ENCODE measurements around the gene HEXD. TPM values are rescaled to one million over a fixed set of nuclear protein-coding genes. Genes with fewer than 3 reads are reported as not detected.
A peak's percentile ranks its signal among the peaks of the same experiment; 100 is the strongest.

HEXD gene
- 20.6 and 24.2 TPM in 2 replicates for total RNA-seq (2021; fragmentation: NEBNext Ultra II Directional; extraction: Animal tissue kit (Norgen Biotek cat#: 25700))
- polyA plus RNA-seq (2011; rRNA removed) = 21.8 and 33.7 TPM in 2 replicates
- polyA plus RNA-seq (2011; cell fraction: cytosol; rRNA removed) = 41.2 TPM
- 187 TPM for polyA plus RNA-seq (2011; cell fraction: nucleus; rRNA removed)
- polyA plus RNA-seq (2012, experiment 1 of 2) = 15.9 to 26.9 TPM (median 22.1 TPM) in 4 replicates
- 13.8 TPM for polyA plus RNA-seq (2012, experiment 2 of 2)
- polyA plus RNA-seq (2013, experiment 1 of 2) = 16.1 TPM
- 12.2 TPM for polyA plus RNA-seq (2013, experiment 2 of 2)
- 13.2 and 13.6 TPM in 2 replicates for polyA minus RNA-seq (2011; rRNA and poly(A)+ RNA removed)
- 12.3 TPM for polyA minus RNA-seq (2011; cell fraction: cytosol; rRNA and poly(A)+ RNA removed)
- polyA minus RNA-seq (2011; cell fraction: nucleus; rRNA and poly(A)+ RNA removed) = 28.0 TPM
- long read RNA-seq, experiment 1, partial matches to known transcripts = 4 of 11 reads
- long read RNA-seq, experiment 1, other reads (novel, unspliced or antisense) = 6 of 11 reads
- long read RNA-seq, experiment 2 = 0 reads

DNA sequence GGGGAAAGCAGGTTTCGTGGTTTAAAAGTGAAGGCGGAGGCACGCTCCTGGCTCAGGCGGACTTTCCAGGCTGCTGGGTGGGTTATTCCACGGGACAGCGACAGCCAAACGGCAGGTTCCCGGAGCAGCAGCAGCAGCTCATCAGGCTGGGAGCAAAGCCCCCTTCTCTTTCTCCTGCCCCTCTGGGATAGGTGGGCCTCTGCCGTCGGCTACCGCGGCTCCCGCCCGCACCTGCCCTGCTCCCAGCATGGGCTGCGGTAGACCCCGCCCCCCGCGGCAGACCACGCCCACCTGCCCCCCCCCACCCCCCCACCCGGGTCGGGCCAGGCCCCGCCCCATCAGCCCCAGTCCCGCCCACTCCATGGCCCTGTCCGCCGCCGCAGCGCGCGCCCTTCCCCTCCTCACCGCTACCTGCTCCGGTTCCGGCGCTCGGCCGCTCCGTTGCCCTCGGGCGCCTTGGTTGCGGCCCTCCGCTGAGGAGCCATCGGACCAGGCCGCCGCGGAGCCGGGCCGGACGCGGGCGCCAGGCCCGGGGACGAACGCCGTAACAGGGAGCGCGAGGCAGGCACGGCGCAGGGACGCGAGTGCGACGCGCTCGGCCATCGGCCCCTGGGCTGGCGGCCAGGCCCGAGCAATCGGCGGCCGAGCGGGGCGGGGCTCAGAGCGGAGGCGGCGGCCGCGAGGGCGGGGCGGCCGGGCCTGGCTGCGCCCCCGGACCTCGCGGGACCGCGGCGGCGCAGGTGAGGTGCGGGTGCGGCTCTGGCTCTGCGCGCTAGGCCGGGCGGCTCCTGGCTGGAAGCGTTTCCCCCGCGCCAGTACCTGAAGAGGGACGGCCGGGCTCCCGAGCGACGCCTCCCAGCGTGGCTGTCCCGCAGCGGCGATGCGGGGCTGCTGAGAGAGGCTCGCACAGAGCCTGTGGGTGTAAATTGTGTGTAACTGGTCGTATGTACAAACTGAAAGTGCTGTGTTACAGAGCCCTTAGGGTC lies at the start of gene HEXD, which contains the start of gene OGFOD3:
Gene HEXD, plus strand, starts transcription at position 347 of the 986 bp plus-strand sequence. CDS start 1,453 bp downstream, outside the sequence.
Gene OGFOD3, minus strand, starts transcription at position 586 of the 986 bp plus-strand sequence. Its CDS starts 101 bp downstream, at position 485.
- Histone ChIP-seq H2BK20ac (ENCODE audit: low read length) (no peak within 1 kb of the TSS), H2AFZ (ENCODE audit: low read length) (peak within 1 kb of the TSS; percentile 92), H3K36me3 (ENCODE audit: control insufficient read depth in 2 of 4, insufficient read depth in 4 of 4, low read length in 3 of 4) (peaks cover 0 to 2% (median 0%) of the 10 kb centered on the region in 4 experiments; a peak in 1 of 8 replicates), H3K79me2 (ENCODE audit: control insufficient read depth in 1 of 2, insufficient read depth in 2 of 2, low read length in 2 of 2) (no peaks in the 10 kb centered on the region), H4K91ac (replicated peaks; ENCODE audit: insufficient read length, low read length) (peak within 1 kb of the TSS; percentile 89), H3K4ac (replicated peaks; ENCODE audit: insufficient read length, low read depth, low read length) (peak within 1 kb of the TSS; percentile 90), H4K20me1 (replicated peaks in 1 of 2; ENCODE audit: control insufficient read depth in 1 of 2, insufficient read depth in 2 of 2, low read length in 2 of 2) (peaks cover 5 to 7% of the 10 kb centered on the region in 2 experiments), H2BK120ac (replicated peaks; ENCODE audit: low read depth, low read length) (no peak within 1 kb of the TSS), H3K79me1 (ENCODE audit: low read depth, low read length) (peaks cover 2% of the 10 kb centered on the region; the same call in 1 of the 2 replicates), H3K14ac (ENCODE audit: insufficient read length) (no peak within 1 kb of the TSS), H3K27ac (ENCODE audit: low read depth, low read length) (peak within 1 kb of the TSS; percentile 90; the same call in 1 of the 2 replicates), H3K56ac (replicated peaks; ENCODE audit: insufficient read length, low read depth, low read length) (peak within 1 kb of the TSS; percentile 67), H3K4me2 (ENCODE audit: insufficient read depth in 1 of 2, low read depth in 2 of 2, low read length in 2 of 2) (peak within 1 kb of the TSS; percentile 59 to 92), H3K9me3 (ENCODE audit: insufficient read depth in 2 of 2, low read depth in 1 of 2, low read length in 1 of 2) (peaks cover 0 to 3% of the 10 kb centered on the region in 2 experiments; a peak in 1 of 4 replicates), H4K8ac (ENCODE audit: extremely low read depth, insufficient read depth, low read length) (peak within 1 kb of the TSS; percentile 95), H3K18ac (ENCODE audit: extremely low read depth, low read length) (peak within 1 kb of the TSS; percentile 91; the same call in 1 of the 2 replicates), H3K27me3 (replicated peaks in 1 of 4; ENCODE audit: control insufficient read depth in 3 of 4, extremely low read depth in 1 of 4, insufficient read depth in 3 of 4, low read length in 3 of 4) (no peaks in the 10 kb centered on the region), H2BK15ac (ENCODE audit: low read length) (no peak within 1 kb of the TSS), H4K5ac (ENCODE audit: insufficient read length, low read depth, low read length) (peak within 1 kb of the TSS; percentile 73), H3K4me3 (ENCODE audit: extremely low read depth in 1 of 4, insufficient read depth in 2 of 4, low read depth in 3 of 4, low read length in 4 of 4) (peak within 1 kb of the TSS; percentile 63 to 96 (median 80)), H3K9ac (replicated peaks in 1 of 4; ENCODE audit: extremely low read depth in 1 of 4, low read depth in 3 of 4, low read length in 3 of 4) (peak within 1 kb of the TSS; percentile 76 to 92 (median 88)), H3K4me1 (replicated peaks in 1 of 4; ENCODE audit: control insufficient read depth in 3 of 4, insufficient read depth in 4 of 4, low read length in 3 of 4) (peaks cover 0 to 3% (median 1%) of the 10 kb centered on the region in 4 experiments; a peak in 4 of 7 replicates), H3K23me2 (ENCODE audit: low read depth, low read length) (peaks cover 6% of the 10 kb centered on the region), H2BK5ac (ENCODE audit: low read depth, low read length) (no peak within 1 kb of the TSS), H2AK5ac (ENCODE audit: low read depth, low read length) (no peak within 1 kb of the TSS), H2BK12ac (ENCODE audit: low read depth, low read length) (no peak within 1 kb of the TSS), H3K23ac (ENCODE audit: insufficient read length) (no peak within 1 kb of the TSS)
- CTCF ChIA-PET (ENCODE audit: partially characterized antibody) = interaction anchor here (0.6 to 2.1 kb wide), 8 partner anchors 9 to 204 kb away, joined by 3 to 6 read pairs (median 5); no protein-coding TSS in a partner anchor
- 3% methylated on average over 43 of the region's 108 CpGs; no CpG with 5 or more reads in 1 of the 2 experiments for WGBS, 2 experiments (ENCODE audit: extremely low coverage in 1 of 2, insufficient coverage in 1 of 2, insufficient read length in 1 of 2, insufficient replicate concordance in 2 of 2, low coverage in 1 of 2, low lambda C conversion rate in 2 of 2, missing lambda C conversion rate in 1 of 2)
- no peak for FAIRE-seq
- POLR2A ChIA-PET (ENCODE audit: partially characterized antibody) = interaction anchor here (0.6 to 1.4 kb wide), 7 partner anchors 13 to 145 kb away, joined by 3 read pairs; partner anchors contain the start of gene CSNK1D
- peak in 1 of 2 experiments; percentile 93 for DNase-seq (ENCODE audit: low read depth in 1 of 2, low spot score in 2 of 2)
- no peak for TF ChIP-seq POU5F1 (IDR thresholded peaks at IDR 0.05; ENCODE audit: low read depth, low read length)
- TF ChIP-seq SIRT6 (IDR thresholded peaks at IDR 0.05; ENCODE audit: low read length) = no peak
- TF ChIP-seq TBP (IDR thresholded peaks at IDR 0.05; ENCODE audit: low read depth, low read length) = no peak
- TF ChIP-seq KDM4A (IDR thresholded peaks at IDR 0.05; ENCODE audit: low read depth, low read length, severe bottlenecking) = peak; percentile 94
- TF ChIP-seq RXRA (IDR thresholded peaks at IDR 0.05; ENCODE audit: insufficient read depth, low read depth, low read length) = no peak
- no peak for TF ChIP-seq SP2 (IDR thresholded peaks at IDR 0.05; ENCODE audit: low read length)
- no peak for TF ChIP-seq HDAC6 (IDR thresholded peaks at IDR 0.05; ENCODE audit: low read depth, low read length)
- no peak for TF ChIP-seq CEBPB (IDR thresholded peaks at IDR 0.05; ENCODE audit: low read depth, low read length)
- TF ChIP-seq PHF8 (conservative IDR thresholded peaks at IDR 0.05; ENCODE audit: low read depth, low read length) = peak; percentile 99
